H1 (cell line): ENCODE measurements around the gene ZSCAN20. TPM values are rescaled to one million over a fixed set of nuclear protein-coding genes. Genes with fewer than 3 reads are reported as not detected.
A peak's percentile ranks its signal among the peaks of the same experiment; 100 is the strongest.

ENCODE experiments used
- CTCF ChIA-PET: fragments of 300-600 bp; sonication (Branson Sonifier 250); formaldehyde crosslinking; loops from one replicate; lab custom pipeline; 2021; ENCODE audit not compliant: partially characterized antibody; lab: Charles Lee
- POLR2A ChIA-PET: fragments of 300-600 bp; sonication (Branson Sonifier 250); formaldehyde crosslinking; loops from one replicate; lab custom pipeline; 2021; ENCODE audit warnings: inconsistent platforms; ENCODE audit not compliant: partially characterized antibody; lab: Charles Lee
- DNase-seq, 2 experiments: peaks; one replicate each; pipeline versions ENCODE4 v3.0.0 to v3.0.0-alpha.2; 2010 to 2022; ENCODE audit warnings: low spot score in 2 of 2, low read depth in 1 of 2, mixed read lengths in 1 of 2
- FAIRE-seq: peaks from 2 replicates; lab custom pipeline; 2011; peaks lifted over from hg19 to GRCh38; lab: Jason Lieb, UNC
- H2AFZ ChIP-seq: 2 replicates; pipeline ENCODE4 v1.8.1; 2012; ENCODE audit warnings: low read length, inconsistent platforms
- H2AK5ac ChIP-seq: 2 replicates; pipeline ENCODE4 v1.6.1; 2013; ENCODE audit warnings: low read depth, low read length
- H2BK120ac ChIP-seq: replicated peaks from 2 replicates; pipeline ENCODE3; 2013; ENCODE audit warnings: low read depth, low read length, inconsistent platforms
- H2BK12ac ChIP-seq: 2 replicates; pipeline ENCODE4 v1.6.1; 2013; ENCODE audit warnings: low read depth, low read length
- H2BK15ac ChIP-seq: 2 replicates; pipeline ENCODE4 v1.6.1; 2013; ENCODE audit warnings: low read length
- H2BK20ac ChIP-seq: 2 replicates; pipeline ENCODE4 v1.6.1; 2013; ENCODE audit warnings: low read length
- H2BK5ac ChIP-seq: 2 replicates; pipeline ENCODE4 v1.6.1; 2013; ENCODE audit warnings: low read depth, low read length
- H3K14ac ChIP-seq: 2 replicates; pipeline ENCODE4 v1.6.1; 2013; ENCODE audit warnings: inconsistent platforms; ENCODE audit not compliant: insufficient read length
- H3K18ac ChIP-seq: 2 replicates; pipeline ENCODE4 v1.6.1; 2013; ENCODE audit warnings: low read length; ENCODE audit errors: extremely low read depth
- H3K23ac ChIP-seq: 2 replicates; pipeline ENCODE4 v1.6.1; 2013; ENCODE audit warnings: inconsistent platforms; ENCODE audit not compliant: insufficient read length
- H3K23me2 ChIP-seq: 2 replicates; pipeline ENCODE4 v1.6.1; 2013; ENCODE audit warnings: low read depth, low read length
- H3K27ac ChIP-seq: 2 replicates; pipeline ENCODE4 v1.6.1; 2011; ENCODE audit warnings: low read depth, low read length, inconsistent platforms
- H3K27me3 ChIP-seq, 4 experiments: replicated peaks in 1 of 4; 1 replicate in 1 of 4; 2 replicates in 3 of 4; pipeline versions ENCODE4 v1.6.1 to v1.8.1; 2011 to 2013; ENCODE audit warnings: low read length in 3 of 4, mild to moderate bottlenecking in 3 of 4, inconsistent platforms in 2 of 4, mixed read lengths in 2 of 4, moderate library complexity in 1 of 4; ENCODE audit not compliant: control insufficient read depth in 3 of 4, insufficient read depth in 3 of 4; ENCODE audit errors: extremely low read depth in 1 of 4
- H3K36me3 ChIP-seq, 4 experiments: 2 replicates each; pipeline versions ENCODE4 v1.6.1 to v1.8.1; 2011 to 2013; ENCODE audit warnings: mild to moderate bottlenecking in 4 of 4, low read length in 3 of 4, moderate library complexity in 2 of 4, control low read depth in 1 of 4, inconsistent platforms in 1 of 4; ENCODE audit not compliant: insufficient read depth in 4 of 4, control insufficient read depth in 2 of 4
- H3K4ac ChIP-seq: replicated peaks from 2 replicates; pipeline ENCODE3; 2013; ENCODE audit warnings: low read length, low read depth, mixed read lengths, inconsistent platforms; ENCODE audit not compliant: insufficient read length
- H3K4me1 ChIP-seq, 4 experiments: replicated peaks in 1 of 4; 1 replicate in 1 of 4; 2 replicates in 3 of 4; pipeline versions ENCODE4 v1.6.1 to v1.8.1; 2011 to 2013; ENCODE audit warnings: low read length in 3 of 4, inconsistent platforms in 2 of 4, mixed read lengths in 1 of 4; ENCODE audit not compliant: insufficient read depth in 4 of 4, control insufficient read depth in 3 of 4
- H3K4me2 ChIP-seq, 2 experiments: 2 replicates each; pipeline versions ENCODE4 v1.6.1 to v1.8.1; 2011 to 2013; ENCODE audit warnings: low read depth in 2 of 2, low read length in 2 of 2, control low read depth in 1 of 2, inconsistent platforms in 1 of 2, mild to moderate bottlenecking in 1 of 2; ENCODE audit not compliant: insufficient read depth in 1 of 2
- H3K4me3 ChIP-seq, 4 experiments: fragments of 200-600, 300-600 bp in 1 of 4; sonication (generic), shearing (Covaris generic), sonication (Bioruptor Twin) in 1 of 4; 2 replicates each; pipeline versions ENCODE4 v1.5.1 to v1.8.1; 2011 to 2016; ENCODE audit warnings: low read length in 4 of 4, low read depth in 3 of 4, control low read depth in 2 of 4, inconsistent platforms in 2 of 4, mild to moderate bottlenecking in 2 of 4, mixed read lengths in 1 of 4, moderate library complexity in 1 of 4; ENCODE audit not compliant: insufficient read depth in 2 of 4; ENCODE audit errors: extremely low read depth in 1 of 4
- H3K56ac ChIP-seq: replicated peaks from 2 replicates; pipeline ENCODE3; 2013; ENCODE audit warnings: low read depth, mild to moderate bottlenecking, mixed read lengths, low read length, inconsistent platforms; ENCODE audit not compliant: insufficient read length
- H3K79me1 ChIP-seq: 2 replicates; pipeline ENCODE4 v1.6.1; 2013; ENCODE audit warnings: low read depth, low read length, control low read depth
- H3K79me2 ChIP-seq, 2 experiments: 2 replicates each; pipeline versions ENCODE4 v1.6.1 to v1.8.1; 2012 to 2013; ENCODE audit warnings: low read length in 2 of 2, mild to moderate bottlenecking in 2 of 2, inconsistent platforms in 1 of 2; ENCODE audit not compliant: insufficient read depth in 2 of 2, control insufficient read depth in 1 of 2
- H3K9ac ChIP-seq, 4 experiments: replicated peaks in 1 of 4; 1 replicate in 1 of 4; 2 replicates in 3 of 4; pipeline versions ENCODE4 v1.6.1 to v1.8.1; 2011 to 2013; ENCODE audit warnings: low read depth in 3 of 4, low read length in 3 of 4, control low read depth in 2 of 4, mild to moderate bottlenecking in 2 of 4, moderate library complexity in 2 of 4, inconsistent platforms in 1 of 4; ENCODE audit errors: extremely low read depth in 1 of 4
- H3K9me3 ChIP-seq, 2 experiments: 2 replicates each; pipeline versions ENCODE4 v1.6.1 to v1.8.1; 2012 to 2013; ENCODE audit warnings: mild to moderate bottlenecking in 2 of 2, moderate library complexity in 2 of 2, control low read depth in 1 of 2, inconsistent platforms in 1 of 2, low read depth in 1 of 2, low read length in 1 of 2, mixed read lengths in 1 of 2; ENCODE audit not compliant: insufficient read depth in 2 of 2
- H4K20me1 ChIP-seq, 2 experiments: replicated peaks in 1 of 2; 2 replicates each; pipeline versions ENCODE3 to v1.8.1; 2011 to 2013; ENCODE audit warnings: inconsistent platforms in 2 of 2, low read length in 2 of 2, mild to moderate bottlenecking in 1 of 2; ENCODE audit not compliant: insufficient read depth in 2 of 2, control insufficient read depth in 1 of 2
- H4K5ac ChIP-seq: 2 replicates; pipeline ENCODE4 v1.6.1; 2013; ENCODE audit warnings: low read length, low read depth, mixed read lengths, inconsistent platforms; ENCODE audit not compliant: insufficient read length
- H4K8ac ChIP-seq: 2 replicates; pipeline ENCODE4 v1.8.0; 2013; ENCODE audit warnings: mild to moderate bottlenecking, moderate library complexity, low read length, inconsistent platforms; ENCODE audit not compliant: insufficient read depth; ENCODE audit errors: extremely low read depth
- H4K91ac ChIP-seq: replicated peaks from 2 replicates; pipeline ENCODE3; 2013; ENCODE audit warnings: low read length, mixed read lengths, inconsistent platforms; ENCODE audit not compliant: insufficient read length
- CTBP2 ChIP-seq: IDR thresholded peaks from 2 replicates; pipeline ENCODE4 v1.7.0; 2011; ENCODE audit warnings: borderline replicate concordance, mild to moderate bottlenecking, moderate library complexity, mixed read lengths, low read length; ENCODE audit not compliant: insufficient read depth, insufficient read length
- POLR2A ChIP-seq, 2 experiments: IDR thresholded peaks; 1 replicate in 1 of 2; 2 replicates in 1 of 2; pipeline ENCODE4 v1.6.1; 2011; ENCODE audit warnings: low read depth in 2 of 2, low read length in 2 of 2, mild to moderate bottlenecking in 2 of 2; ENCODE audit errors: control extremely low read depth in 1 of 2
- WGBS, 2 experiments: shearing (Covaris generic) in 1 of 2; methylation state at CpG; one replicate each; pipeline versions ENCODE4 v1.1.6 to v1.1.7; 2013 to 2015; ENCODE audit warnings: low lambda C conversion rate in 2 of 2, mixed read lengths in 2 of 2, inconsistent platforms in 1 of 2, low coverage in 1 of 2, missing lambda C conversion rate in 1 of 2; ENCODE audit not compliant: insufficient replicate concordance in 2 of 2, insufficient coverage in 1 of 2, insufficient read length in 1 of 2; ENCODE audit errors: extremely low coverage in 1 of 2, missing lambda C conversion rate in 1 of 2; 5-methylcytosine and 5-hydroxymethylcytosine counted together
- polyA plus RNA-seq, 7 experiments: library from polyadenylated mRNA; depleted of rRNA in 3 of 7; stranded (reverse) in 5 of 7; unstranded in 2 of 7; fragments of >200 nt in 5 of 7; fragments of 200-250 nt in 2 of 7; gene quantifications; 1 replicate in 5 of 7; 2 replicates in 1 of 7; 4 replicates in 1 of 7; pipeline versions ENCODE4 v1.2.1 to v1.2.3, GENCODE V29; 2011 to 2013; ENCODE audit warnings: missing spikeins in 2 of 7, mixed read lengths in 2 of 7
- total RNA-seq: library from RNA; stranded (reverse); fragmentation: NEBNext Ultra II Directional; extraction: Animal tissue kit (Norgen Biotek cat#: 25700); gene quantifications from 2 replicates; pipeline ENCODE4 v1.2.1, GENCODE V29; 2021
- TF ChIP-seq, protein P1 (sequence below): IDR thresholded peaks from 2 replicates; pipeline ENCODE4 v1.6.1; 2012; ENCODE audit warnings: inconsistent platforms

ZSCAN20 gene
- total and polyA plus RNA-seq, 2 of the 8 experiments (the other 6 are each of a cell fraction or from before 2014, with no cell fraction given) = 0.70 to 3.4 TPM

DNA sequence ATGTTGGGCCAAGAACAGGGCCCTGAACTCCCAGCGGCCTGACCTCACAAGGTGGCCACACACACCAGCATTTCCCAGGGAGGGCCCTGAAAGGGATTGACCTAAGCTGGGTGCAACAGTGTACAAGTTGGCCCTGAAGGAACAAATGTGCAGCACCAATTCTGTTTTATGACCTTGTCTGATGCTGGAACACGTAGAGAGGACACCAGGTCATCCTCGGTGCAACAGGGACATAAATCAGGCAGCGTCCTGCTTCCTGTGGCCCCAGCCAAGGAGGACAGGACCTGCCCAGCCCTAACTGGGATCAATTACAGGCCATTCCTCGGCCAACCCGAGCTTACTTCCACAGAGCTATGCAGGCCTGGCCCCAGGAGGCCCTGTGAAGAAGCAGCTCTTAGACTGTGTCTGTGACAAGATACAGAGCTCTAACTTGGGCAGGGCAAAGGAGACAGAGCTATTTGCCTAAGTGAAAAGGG is 28.7 kb upstream of the ZSCAN20 start:
- H3K4me3 ChIP-seq = no peak overlapping the region
- H3K18ac ChIP-seq = 0 out of 2 replicates have a peak overlapping the region, but pooled peaks have one; percentile 15
- no peak overlapping the region for H3K4ac ChIP-seq
- no peak overlapping the region for H3K27ac ChIP-seq
- H2BK15ac ChIP-seq = no peak overlapping the region
- 81% methylated on average over 6 of the region's 6 CpGs; no CpG with 5 or more reads in 1 of the 2 experiments for WGBS, 2 experiments
- no peaks in the 10 kb centered on the region; the same call in 1 of the 2 replicates for H3K23me2 ChIP-seq
- no peak overlapping the region for H2BK20ac ChIP-seq
- no peak overlapping the region for H2BK120ac ChIP-seq
- H3K36me3 ChIP-seq = no peaks in the 10 kb centered on the region
- H3K9me3 ChIP-seq = no peaks in the 10 kb centered on the region
- CTCF ChIA-PET = interaction anchor here (0.5 to 2.6 kb wide), 5 partner anchors 12 to 296 kb away, joined by 3 to 10 read pairs (median 3); no protein-coding TSS in a partner anchor
- H3K4me2 ChIP-seq = no peak overlapping the region
- H2AFZ ChIP-seq = no peak overlapping the region
- H2BK12ac ChIP-seq = no peak overlapping the region
- POLR2A ChIA-PET = no interaction called here
- H4K5ac ChIP-seq = no peak overlapping the region
- FAIRE-seq (no peak), DNase-seq (no peak)
- H4K20me1 ChIP-seq = no peaks in the 10 kb centered on the region
- H3K23ac ChIP-seq = no peak overlapping the region
- H3K9ac ChIP-seq = no peak overlapping the region
- no peaks in the 10 kb centered on the region for H3K79me1 ChIP-seq
- H3K14ac ChIP-seq = no peak overlapping the region
- H4K91ac ChIP-seq = no peak overlapping the region
- H2BK5ac ChIP-seq = no peak overlapping the region
- no peak for TF ChIP-seq CTBP2
- TF ChIP-seq, protein P1, sequence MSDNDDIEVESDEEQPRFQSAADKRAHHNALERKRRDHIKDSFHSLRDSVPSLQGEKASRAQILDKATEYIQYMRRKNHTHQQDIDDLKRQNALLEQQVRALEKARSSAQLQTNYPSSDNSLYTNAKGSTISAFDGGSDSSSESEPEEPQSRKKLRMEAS = no peak
- TF ChIP-seq POLR2A (IDR thresholded peaks at IDR 0.05; ENCODE audit: control extremely low read depth in 1 of 2, low read depth in 2 of 2, low read length in 2 of 2) = no peak
- H3K79me2 ChIP-seq = no peaks in the 10 kb centered on the region
- no peak overlapping the region for H4K8ac ChIP-seq
- no peaks in the 10 kb centered on the region for H3K27me3 ChIP-seq
- no peak overlapping the region for H3K56ac ChIP-seq
- no peak overlapping the region for H2AK5ac ChIP-seq
- peaks cover 0 to 4% (median 2%) of the 10 kb centered on the region in 4 experiments; a peak in 4 of 7 replicates for H3K4me1 ChIP-seq
